Fibroblast of skin of scalp (primary cell): ENCODE results near the gene MATCAP1.

Source experiments
- DNase-seq: peaks from one replicate; pipeline ENCODE4 v3.0.0-alpha.2; 2013

The MATCAP1 gene

DNA sequence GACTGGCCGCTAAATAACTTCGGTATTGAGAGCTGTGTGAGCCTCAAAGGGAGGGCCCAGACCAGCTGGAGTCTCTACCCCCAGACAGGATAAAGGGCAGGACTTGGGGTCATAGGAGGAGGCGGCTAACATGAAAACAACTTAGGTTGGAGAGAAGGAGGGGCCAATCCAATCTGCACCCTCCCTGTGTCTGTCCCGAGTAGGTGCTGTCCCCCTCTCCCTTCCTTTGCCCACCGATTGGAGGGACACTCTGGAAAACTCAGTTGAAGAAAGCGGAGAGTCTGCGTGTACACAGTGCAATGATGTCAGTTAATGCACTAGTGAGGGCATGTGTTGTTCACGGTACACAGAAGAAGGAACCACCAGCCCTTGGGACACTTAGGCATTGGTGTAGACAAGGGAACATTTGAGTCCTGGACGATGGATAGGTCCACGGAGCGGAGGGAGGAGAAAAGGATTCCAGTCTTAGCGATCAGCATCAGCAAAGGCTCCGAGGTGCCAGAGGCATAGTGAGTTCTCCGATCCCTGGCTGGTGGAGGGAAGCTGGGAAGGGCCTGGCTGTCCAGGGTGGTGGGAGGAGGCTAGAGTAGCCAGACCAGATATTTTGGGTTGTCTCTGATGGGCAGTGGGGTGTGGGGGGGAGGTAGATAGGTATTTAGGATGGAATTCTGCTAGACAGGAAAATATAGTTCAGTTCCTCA is 12.7 kb downstream of the MATCAP1 start:
- no peak for DNase-seq

DNA sequence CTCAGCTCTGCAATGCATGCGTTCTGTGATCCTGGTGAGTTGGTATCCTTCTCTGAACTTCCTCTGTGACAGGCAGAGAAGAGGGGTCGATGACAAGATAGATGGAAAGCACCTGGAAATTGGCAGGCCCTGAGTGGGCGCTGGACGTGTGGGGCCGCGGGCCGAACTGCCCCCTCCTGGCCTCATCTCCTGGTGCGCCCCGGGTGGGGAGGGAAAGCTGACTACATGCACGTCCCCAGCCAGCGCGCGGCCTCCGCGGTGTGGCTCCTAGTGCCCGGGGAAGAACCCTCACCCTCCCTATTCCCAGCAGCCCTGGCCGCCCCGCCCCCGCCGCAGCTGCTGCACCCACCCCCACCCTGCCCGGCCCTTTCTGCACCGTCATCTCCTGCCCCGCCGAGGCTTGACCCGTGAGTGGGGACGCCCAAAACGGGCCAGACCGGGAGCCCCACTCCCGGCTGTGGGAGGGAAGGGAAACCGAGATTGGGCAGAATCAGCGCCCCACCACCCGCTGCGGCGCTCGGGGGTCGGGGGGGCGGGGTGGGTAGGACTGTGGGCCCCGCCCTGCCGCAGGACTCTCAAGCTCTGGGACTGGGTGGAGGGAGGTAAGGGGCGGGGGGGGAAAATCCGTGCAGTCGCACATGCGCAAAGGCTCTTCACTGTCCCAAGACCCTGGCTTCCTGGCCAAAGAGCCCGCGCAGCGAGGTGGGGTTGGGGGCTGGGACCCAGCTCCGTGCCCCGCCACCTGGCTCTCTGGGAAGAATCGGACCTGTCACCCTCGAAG is 13.4 kb downstream of the MATCAP1 start, which contains the start of gene NOL3:
Gene NOL3 (plus strand): TSS at position 371 of the 781 bp plus-strand sequence.
- peak; percentile 91 for DNase-seq

- DNase-seq, result peak; percentile 52
Observed at GRCh38 chr16:67169642-67170167, 14.1 kb downstream of the MATCAP1 start.

- no peak for DNase-seq
Observed at GRCh38 chr16:67169011-67169451, 14.7 kb downstream of the MATCAP1 start.

GRCh38 chr16:67167588-67167987 is 16.2 kb downstream of the MATCAP1 start:
- DNase-seq, result no peak

DNA sequence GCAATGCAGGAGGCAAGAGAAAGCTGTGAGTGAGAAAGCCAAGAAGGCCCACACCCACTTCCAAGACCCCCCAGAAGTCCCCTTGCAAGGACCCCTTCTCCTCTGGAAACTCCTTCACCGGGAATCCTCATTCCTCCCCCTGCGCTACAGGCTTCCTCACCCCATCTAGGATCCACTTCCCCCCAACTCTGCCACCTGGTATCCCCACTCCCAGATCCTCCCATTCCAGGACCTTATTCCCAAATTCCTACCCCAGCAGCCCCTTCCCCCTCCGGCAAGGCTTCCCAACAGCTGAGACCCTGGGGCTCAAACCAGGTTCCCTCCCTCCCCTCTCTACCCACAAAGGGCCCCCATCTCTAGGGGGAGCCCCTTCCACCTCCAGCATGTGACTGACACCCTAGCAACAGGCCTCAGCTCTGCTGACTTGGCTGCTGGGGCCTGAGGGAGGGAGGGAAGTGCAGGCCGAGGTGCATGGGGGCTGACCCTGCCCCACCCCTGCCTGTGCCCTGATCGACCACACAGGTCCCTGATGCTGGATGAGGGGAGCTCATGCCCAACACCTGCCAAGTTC is 17.1 kb downstream of the MATCAP1 start:
- no peak for DNase-seq

- DNase-seq, result no peak
Observed at GRCh38 chr16:67166110-67166547, 17.6 kb downstream of the MATCAP1 start.

DNA sequence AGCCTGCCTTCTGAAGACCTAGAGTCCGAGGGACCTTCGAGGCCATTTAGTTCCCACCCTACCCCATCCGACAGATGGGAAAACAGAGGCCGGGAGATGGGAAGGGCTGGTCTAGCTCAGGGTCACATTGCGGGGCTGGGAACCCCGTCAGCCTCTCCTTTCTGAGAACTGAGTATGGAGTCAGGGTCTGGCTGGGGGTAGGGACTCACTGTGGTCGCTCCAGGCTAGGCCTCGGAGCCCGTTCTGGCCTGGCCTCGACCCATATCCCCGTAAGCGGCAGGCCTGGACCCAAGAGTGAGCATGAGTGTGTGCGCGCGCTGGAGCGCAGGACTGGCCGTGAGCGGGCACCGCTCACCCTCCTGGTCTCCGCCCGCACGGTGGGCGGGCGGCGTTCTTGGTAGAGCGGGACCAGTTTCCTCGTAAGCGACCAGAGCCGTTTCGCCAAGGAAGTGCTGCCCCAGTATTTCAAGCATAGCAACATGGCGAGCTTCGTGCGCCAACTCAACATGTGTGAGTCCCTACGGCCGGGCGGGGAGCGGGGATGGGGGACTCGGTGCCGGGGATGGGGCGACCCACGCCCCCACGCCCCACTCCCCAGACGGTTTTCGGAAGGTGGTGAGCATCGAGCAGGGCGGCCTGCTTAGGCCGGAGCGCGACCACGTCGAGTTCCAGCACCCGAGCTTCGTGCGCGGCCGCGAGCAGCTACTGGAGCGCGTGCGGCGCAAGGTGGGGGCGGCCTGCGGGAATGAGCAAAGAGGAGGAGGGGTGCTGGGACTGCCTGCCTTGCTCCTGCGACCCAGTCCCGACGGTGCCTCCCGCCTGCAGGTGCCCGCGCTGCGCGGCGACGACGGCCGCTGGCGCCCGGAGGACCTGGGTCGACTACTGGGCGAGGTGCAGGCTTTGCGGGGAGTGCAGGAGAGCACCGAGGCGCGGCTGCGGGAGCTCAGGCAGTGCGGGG is 18.4 kb downstream of the MATCAP1 start:
- no peak for DNase-seq

GRCh38 chr16:67164599-67165061 is 19.1 kb downstream of the MATCAP1 start, which contains the start of gene HSF4:
TSS of gene HSF4 (plus strand) at chr16:67164745. CDS start at chr16:67164812, 67 bp downstream.
- no peak for DNase-seq

DNA sequence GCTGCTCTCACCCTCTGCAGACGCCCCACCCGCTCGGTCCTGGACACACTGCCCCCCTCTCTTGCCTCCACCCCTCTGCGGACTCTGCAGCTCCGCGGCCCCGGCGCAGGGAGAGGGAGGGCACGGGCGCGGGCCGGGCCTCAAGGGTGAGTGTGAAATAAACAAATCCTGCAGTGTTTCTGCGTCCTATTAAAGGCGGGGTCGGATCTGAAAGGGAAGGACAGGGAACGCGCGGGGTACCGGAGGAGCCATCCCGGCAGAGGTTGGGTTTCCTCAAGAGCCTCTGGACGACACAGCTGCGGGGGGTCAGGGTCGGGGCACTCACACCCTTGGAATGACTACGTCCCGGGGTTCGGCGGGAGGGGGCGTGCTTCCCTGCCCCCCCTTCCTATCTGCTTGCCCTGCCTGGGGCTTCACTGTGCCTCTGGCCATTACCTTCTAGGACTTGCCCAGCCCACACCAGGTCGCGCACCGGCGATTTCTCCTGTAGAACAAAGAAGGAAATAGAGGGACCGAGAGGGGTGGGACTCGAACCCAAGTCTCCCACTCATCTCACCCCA is 19.7 kb downstream of the MATCAP1 start:
- DNase-seq, result no peak

- DNase-seq, result no peak
Observed at GRCh38 chr16:67163164-67163998, 20.4 kb downstream of the MATCAP1 start.

DNA sequence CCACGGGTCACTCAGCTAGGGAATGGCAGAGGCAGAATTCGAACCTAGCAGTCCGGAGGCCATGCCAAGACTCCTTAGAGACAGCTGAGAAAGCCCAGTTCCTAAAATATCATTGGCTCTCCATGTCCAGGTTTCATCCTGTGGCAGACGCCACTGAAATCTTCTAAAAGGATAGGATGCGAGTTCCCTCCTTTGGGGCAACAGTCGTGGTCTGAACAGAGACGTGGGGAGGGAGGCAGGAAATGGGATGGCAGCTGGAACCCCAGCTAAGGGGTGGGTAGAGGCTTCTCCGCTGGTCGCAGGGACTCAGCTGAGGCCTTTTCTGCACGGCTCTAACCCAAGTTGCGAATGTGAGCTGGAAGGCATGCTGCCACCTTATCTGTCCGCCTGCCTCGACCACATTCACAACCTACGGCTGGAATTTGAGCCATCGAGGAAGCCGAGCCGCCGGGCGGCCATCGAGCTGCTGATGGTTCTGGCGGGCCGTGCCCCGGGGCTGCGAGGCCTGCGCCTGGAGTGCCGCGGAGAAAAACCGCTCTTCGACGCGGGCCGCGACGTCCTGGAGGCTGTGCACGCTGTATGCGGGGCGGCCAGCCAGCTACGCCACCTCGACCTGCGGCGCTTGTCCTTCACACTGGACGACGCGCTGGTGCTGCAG is 21.1 kb downstream of the MATCAP1 start:
- DNase-seq, result no peak

GRCh38 chr16:67161595-67162058 is 22.1 kb downstream of the MATCAP1 start:
- no peak for DNase-seq

- DNase-seq, result no peak
Observed at GRCh38 chr16:67158637-67159600, 24.8 kb downstream of the MATCAP1 start.

DNA sequence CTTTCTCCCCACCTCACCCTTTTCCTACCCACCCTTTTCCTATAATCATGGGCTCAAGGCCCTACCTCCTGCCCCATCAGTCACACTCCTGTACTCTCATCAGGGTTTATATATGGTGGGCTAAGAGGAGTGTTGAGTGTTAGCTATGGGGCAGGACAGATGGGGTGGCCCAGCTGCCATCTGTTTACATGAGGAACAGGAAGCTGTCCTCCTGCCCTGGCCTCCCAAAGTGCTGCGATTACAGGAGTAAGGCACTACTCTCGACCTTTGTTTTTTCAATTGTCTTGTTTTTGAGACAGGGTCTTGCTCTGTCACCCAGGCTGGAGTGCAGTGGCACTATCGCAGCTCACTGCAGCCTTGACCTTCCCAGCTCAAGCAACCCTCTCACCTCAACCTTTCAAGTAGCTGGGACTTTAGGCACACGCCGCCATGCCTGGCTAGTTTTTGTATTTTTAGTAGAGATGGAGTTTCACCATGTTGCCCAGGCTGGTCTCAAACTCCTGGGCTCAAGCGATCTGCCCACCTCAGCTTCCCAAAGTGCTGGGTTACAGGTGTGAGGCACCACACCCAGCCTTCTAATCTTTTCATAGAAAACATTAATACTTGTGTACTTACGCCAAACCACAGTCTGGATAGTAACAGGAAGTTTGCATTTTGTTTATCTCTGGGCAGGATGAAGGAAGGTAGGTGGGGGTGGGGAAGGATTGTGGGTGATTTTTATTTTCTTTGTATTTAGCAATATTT is 25.7 kb downstream of the MATCAP1 start:
- no peak for DNase-seq

DNA sequence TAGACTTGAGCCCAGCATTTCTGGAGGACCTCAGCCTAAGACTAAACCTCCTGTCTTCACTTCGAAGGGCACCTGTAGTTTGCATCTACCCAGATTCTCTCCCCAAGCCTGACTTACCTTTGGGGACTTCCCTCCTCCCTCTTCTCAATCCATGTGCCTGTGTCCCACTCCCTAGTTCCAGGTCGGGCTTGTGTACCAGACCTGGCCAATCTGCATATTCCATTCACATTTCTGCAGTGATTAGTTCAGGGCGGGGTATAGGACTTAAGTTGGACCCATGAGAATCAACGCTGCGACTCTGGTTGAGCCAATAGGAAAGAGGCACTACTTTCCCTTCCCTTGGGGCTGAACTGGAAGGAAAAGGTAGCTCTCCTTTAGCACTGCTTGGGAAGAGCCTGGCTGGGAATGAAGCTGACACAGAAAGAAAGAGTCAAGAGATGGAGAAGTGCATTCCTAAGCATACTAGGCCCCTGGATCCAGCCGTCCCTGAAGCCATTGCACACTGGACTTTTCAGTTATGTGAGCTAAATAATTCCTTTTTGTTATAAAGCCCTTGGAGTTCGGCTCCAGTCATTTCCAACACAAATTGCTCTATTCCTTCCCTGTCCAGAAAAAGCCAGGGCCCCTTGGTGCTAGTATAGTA is 26.5 kb downstream of the MATCAP1 start:
- no peak for DNase-seq

DNA sequence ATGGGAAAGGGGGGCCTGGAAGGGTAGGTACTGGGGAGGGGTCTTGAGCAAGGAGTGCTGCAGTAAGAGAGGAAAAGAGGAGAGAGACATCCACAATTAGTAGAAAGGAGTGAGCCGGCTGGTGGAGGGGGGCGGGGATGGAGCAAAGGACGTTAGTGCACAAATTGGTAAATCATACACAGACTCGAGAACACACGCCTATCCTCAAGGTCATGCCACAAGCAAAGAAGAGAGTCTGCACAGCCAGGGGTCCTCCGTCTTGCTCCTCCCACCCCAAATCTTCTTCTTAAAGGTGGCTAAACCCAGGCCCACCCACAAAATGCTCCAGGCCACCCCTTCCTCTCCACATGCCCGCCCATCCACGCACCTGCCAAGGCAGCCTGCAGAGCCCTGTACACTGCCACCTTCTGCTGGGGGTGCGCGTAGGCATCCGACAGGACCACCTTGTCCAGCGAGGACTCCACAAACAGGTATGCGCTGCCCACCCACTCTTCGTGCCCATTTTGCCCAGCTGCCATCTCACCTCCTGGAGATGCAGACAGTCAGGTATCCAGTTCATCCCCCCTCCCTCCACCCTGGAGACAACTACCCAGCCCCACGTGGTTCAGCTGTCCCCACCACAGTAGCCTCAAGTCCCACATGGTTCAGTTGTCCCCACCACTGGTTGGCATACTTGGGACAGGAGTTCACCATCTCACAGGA is 27.5 kb downstream of the MATCAP1 start:
- no peak for DNase-seq
